HG02938 (cell line): ENCODE data around the gene CEP164.

ENCODE experiments used
- ATAC-seq: cut with Tn5 transposase; IDR thresholded peaks from one replicate; pipeline ENCODE4 v1.9.1; 2021; ENCODE audit warnings: mild to moderate bottlenecking, moderate library complexity; ENCODE audit not compliant: unreplicated experiment

CEP164 gene

GRCh38 chr11:117327567-117328374 lies at the start of gene CEP164:
TSS of gene CEP164 (plus strand) at chr11:117327854. CDS start at chr11:117338587, 10,733 bp downstream.
- ATAC-seq: peak; percentile 92

DNA sequence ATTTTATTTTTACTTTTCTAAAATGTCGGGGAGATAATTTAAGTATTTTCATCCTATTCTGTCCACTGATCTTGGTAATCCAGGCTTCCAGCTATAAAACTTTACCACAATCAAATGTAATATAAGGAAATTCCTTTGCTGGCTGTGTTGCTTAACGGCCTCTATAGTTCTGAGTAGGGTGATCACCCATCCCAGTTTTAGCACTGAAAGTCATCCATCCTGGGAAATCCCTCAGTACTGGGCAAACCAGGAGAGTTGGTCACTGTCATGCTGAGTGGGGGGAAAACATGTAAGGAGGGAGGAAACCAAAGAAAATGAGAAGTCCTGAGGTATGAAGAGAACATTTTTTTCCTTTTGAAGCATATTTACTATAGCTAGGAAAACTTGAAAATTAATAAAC lies 49.3 kb upstream of the CEP164 start:
- no peak for ATAC-seq

- ATAC-seq: no peak
Measured at GRCh38 chr11:117279711-117280376, 47.8 kb upstream of the CEP164 start.

DNA sequence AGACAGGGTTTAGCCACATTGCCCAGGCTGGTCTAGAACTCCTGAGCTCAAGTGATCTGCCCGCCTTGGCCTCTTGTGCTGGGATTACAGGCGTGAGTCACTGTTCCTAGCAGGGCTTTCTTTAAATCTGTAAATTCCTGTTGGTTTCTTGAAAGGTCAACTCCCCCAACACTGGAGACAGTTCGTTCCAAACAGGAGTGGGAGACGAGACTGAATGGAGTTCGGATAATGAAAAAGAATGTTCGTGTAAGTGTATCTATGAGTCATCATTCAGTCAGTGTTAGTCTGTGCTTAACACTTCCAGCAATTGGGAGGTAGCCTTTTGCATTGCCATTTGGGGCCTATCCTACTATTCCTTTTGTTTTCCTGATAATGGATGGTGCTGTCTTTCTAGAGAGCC lies 46.5 kb upstream of the CEP164 start:
- no peak for ATAC-seq

- ATAC-seq: no peak
Measured at GRCh38 chr11:117281869-117282268, 45.8 kb upstream of the CEP164 start.

DNA sequence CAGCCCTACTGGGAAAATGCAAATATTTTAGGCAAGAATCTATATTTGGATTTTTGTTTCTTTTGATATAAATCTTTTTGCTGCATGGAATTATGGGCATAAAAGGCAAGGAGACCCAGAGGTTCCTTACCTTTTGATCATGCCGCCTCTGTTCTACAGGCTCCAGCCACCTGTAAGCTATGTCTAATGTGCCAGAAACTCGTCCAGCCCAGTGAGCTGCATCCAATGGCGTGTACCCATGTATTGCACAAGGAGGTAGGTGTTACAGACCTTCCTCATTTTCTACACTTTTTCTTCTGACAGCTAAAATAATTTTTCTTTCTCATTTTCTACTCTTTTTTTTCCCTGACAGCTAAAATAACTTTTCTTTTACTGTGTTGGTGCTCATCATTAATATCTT lies 44.7 kb upstream of the CEP164 start:
- ATAC-seq: no peak

- ATAC-seq: no peak
Measured at GRCh38 chr11:117284053-117284452, 43.6 kb upstream of the CEP164 start.

GRCh38 chr11:117286588-117286987 lies 41.1 kb upstream of the CEP164 start:
- no peak for ATAC-seq

DNA sequence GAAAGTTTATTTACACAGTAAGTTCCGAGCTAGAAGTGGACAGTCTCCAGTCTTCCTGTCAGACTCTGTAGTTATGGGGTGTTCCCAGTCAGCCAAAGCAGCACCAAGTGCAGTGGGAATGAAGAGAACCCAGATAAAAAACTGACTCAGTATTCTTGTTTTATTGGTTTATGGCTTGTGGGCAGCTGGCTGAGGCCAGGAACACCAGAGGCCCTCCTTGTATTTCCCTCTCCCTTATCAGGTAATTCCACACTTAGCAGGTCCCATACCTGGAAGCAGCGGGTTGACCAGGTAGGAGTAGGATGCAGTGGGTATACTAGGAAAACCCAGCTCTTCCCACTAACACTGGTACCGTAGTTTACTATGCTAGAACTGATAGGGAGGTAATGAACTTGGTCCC lies 40.0 kb upstream of the CEP164 start:
- no peak for ATAC-seq

DNA sequence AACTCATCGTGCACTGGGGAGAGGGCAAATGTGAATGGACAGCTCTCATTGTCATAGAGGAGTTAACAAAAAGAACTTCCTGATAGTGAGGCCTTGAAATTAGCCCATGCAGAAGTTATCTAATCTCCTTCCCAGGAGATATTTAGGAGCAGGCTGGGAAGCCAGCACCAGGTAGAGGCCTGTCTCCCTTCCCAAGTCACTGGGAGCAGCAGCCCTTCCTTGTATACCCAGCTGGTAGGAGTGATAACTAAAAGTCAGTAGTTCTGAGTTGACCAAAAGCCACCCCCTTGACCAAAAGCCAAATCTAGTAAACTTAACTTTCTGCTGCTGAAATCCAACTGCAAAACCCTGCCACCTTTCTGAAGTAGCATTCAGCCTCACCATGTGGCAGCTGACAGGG lies 37.9 kb upstream of the CEP164 start:
- no peak for ATAC-seq

GRCh38 chr11:117290809-117291396 lies 36.8 kb upstream of the CEP164 start, which contains the start of gene BACE1-AS:
TSS of gene BACE1-AS (plus strand) at chr11:117291346.
- ATAC-seq: no peak

- no peak for ATAC-seq
Measured at GRCh38 chr11:117292616-117293015, 35.0 kb upstream of the CEP164 start.

GRCh38 chr11:117295438-117296137 lies 32.1 kb upstream of the CEP164 start:
- no peak for ATAC-seq

GRCh38 chr11:117296881-117297280 lies 30.8 kb upstream of the CEP164 start:
- ATAC-seq: no peak

DNA sequence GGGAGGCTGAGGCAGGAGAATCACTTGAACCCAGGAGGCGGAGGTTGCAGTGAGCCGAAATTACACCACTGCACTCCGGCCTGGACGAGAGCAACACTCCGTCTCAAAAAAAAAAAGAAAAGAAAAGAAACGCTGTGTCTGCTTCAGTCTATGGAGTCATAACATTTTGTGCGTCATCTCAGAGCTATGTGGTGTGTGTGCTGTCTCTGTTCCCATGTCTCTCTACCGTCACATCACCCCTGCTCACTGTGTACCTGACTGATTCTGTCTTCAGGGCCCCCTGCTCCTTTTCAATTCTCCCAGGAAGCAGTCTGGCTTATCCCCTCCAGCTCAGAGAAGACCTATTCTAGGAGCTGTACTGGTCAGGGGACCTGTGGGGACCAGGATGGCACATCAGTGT lies 29.5 kb upstream of the CEP164 start:
- no peak for ATAC-seq

DNA sequence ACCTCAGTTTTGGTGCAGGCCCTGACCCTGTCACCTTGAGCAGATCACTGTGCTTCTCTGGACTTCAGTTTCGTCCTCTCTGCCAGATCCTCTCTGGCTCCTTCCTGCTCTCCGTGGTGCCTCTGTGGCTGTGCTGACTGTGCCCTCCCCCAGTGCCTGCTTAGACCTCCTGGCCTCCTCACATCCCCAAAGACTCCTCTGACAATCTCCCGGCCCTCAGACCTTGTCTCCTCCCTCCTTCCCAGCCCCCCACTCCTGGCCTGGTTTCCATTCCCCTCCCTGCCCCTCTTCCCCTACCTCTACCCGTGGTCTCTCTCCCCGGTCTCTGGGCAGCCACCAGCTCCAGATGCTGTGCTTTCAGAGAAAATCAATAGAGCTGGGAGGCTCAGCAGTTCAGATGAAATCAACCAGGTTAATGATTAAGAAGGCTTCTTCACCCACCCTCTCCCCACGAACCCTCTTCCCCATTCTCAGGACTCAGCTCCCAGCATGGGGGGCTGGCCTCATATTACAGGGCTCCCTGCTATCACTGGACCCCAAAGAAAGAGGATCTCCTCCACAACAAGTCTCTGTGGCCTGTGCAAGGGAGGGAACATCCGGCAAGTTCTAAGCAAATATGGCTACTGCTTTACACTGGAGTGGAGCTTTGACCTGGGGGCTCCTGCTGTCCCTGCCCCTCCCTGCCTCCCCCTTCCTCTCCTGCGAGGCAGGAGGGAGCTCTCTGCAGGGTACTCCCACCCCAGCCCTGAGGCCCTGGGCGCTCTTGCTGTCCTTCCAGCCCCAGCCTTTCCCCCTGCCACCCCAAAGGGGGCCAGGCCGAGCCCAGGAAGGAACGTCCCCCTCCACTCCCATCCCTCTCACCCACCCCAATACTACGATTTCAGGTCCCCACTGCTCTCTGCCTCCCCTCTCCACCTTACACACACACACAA lies 28.0 kb upstream of the CEP164 start:
- ATAC-seq: no peak

DNA sequence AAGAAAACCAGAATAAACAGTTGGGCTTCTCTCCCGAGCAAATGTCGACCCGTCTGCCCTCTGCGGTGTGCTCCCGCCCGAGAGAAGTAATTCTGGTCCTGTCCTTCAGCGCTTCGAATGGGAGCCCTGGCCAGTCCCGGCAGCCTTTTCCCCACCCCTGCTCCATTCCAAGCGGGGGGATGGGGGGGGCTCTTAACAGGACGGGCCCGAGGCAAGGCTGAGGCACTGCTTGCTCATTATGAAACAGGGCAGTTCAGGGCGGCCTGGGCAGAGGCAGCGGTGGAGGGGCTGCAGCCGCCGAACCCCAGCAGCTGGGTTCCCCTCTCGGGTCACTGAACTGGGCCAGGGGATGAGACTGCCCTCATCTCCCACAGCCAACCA lies 27.4 kb upstream of the CEP164 start:
- ATAC-seq: no peak

DNA sequence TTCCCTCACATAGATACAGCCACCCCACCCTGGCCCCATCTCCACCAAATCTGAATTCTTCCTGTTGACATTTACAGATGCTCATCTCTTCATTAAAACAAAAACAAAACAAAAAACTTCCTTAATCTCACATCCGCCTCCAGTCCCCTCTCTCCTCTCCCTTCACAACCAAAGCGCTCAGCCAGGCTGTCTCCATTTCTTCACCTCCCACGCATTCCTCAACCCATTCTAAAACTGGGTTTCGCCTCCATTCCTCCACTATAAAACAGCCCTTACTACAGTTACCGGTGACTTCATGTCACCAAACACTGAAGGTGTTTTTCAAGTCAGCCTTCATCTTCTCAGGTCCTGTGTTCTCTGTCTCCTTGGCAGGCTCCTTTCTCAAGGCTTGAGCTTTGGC lies 26.9 kb upstream of the CEP164 start:
- ATAC-seq: no peak

DNA sequence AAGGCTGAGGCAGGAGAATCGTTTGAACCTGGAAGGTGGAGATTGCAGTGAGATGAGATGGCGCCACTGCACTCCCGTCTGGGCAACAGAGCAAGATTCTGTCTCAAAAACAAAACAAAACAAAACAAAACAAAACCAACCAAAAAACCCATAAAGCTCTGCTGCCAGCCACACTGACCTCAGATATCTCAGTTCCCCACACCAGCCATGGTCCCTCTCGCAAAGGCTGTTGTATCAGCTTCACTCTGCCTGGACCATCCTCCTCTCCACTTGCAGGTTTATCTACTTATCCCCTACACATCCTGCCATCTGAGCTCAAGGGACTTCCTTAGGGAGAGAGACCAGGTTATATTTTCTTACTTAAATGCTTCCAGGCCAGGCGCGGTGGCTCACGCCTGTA lies 25.4 kb upstream of the CEP164 start:
- ATAC-seq: no peak

DNA sequence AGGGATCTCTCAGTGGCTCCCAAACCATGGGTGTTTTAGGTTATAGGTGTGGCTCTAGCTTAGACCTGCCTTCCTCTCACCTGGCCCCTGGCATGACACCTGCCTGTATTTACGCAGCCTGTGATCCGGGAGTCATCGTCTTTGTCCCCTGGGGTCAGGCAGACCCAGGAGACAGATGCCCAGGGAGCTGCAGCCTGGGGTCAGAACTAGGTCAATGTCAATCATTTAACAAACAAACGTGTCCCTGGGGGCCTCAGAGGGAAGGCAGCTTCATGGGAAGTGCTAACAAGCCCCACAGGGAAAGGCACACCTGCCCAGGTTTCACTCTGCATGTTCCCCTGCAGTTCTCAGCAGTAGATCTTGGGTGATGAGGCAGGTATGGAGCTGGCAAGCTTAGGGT lies 24.6 kb upstream of the CEP164 start:
- ATAC-seq: no peak
